ENCODE measurements around the gene GPANK1. TPM values are rescaled to one million over a fixed set of nuclear protein-coding genes. Genes with fewer than 3 reads are reported as not detected.

GPANK1 gene
- total RNA-seq, 1 donor from 2014 or later, result 15.4 TPM

- DNase-seq, result no peak
- TF ChIP-seq CTCF (IDR thresholded peaks at IDR 0.05), result no peak
- no peak overlapping the region for H3K4me3 ChIP-seq
- H3K27ac ChIP-seq, result no peak overlapping the region
- no peaks in the 10 kb centered on the region for H3K27me3 ChIP-seq (ENCODE audit: low read depth)
- H3K36me3 ChIP-seq, result peaks cover 97% of the 10 kb centered on the region
- intact Hi-C loops (cut with DNase I), result no loop called here
- H3K4me1 ChIP-seq, result peaks cover 4% of the 10 kb centered on the region
- ATAC-seq, result no peak
- no peaks in the 10 kb centered on the region for H3K9me3 ChIP-seq
These were observed 28.7 kb upstream of the GPANK1 start for GRCh38 chr6:31693535-31693934.

- Histone ChIP-seq H3K4me1 (peaks cover 4% of the 10 kb centered on the region), H3K9me3 (no peaks in the 10 kb centered on the region)
- TF ChIP-seq CTCF (IDR thresholded peaks at IDR 0.05), result no peak
These were observed 28.1 kb upstream of the GPANK1 start for GRCh38 chr6:31692886-31693285.

GRCh38 chr6:31692353-31692752 lies 27.6 kb upstream of the GPANK1 start:
- TF ChIP-seq CTCF (IDR thresholded peaks at IDR 0.05), result no peak
- intact Hi-C loops (cut with DNase I), result no loop called here
- Histone ChIP-seq H3K27me3 (ENCODE audit: low read depth) (no peaks in the 10 kb centered on the region), H3K4me3 (no peak overlapping the region), H3K9me3 (no peaks in the 10 kb centered on the region), H3K4me1 (no peaks in the 10 kb centered on the region), H3K36me3 (peaks cover 97% of the 10 kb centered on the region), H3K27ac (no peak overlapping the region)
- DNase-seq (no peak), ATAC-seq (no peak)

More at GRCh38 chr6:31692886-31693285, 28.1 kb upstream of the GPANK1 start:
- DNase-seq (no peak), ATAC-seq (no peak)
- H3K27me3 ChIP-seq (ENCODE audit: low read depth), result no peaks in the 10 kb centered on the region
- no peak overlapping the region for H3K27ac ChIP-seq
- no peak overlapping the region for H3K4me3 ChIP-seq
- intact Hi-C loops (cut with DNase I), result no loop called here
- H3K36me3 ChIP-seq, result peaks cover 97% of the 10 kb centered on the region

- Histone ChIP-seq H3K4me3 (no peak overlapping the region), H3K36me3 (peaks cover 100% of the 10 kb centered on the region), H3K9me3 (no peaks in the 10 kb centered on the region), H3K27ac (no peak overlapping the region), H3K4me1 (no peaks in the 10 kb centered on the region), H3K27me3 (ENCODE audit: low read depth) (no peaks in the 10 kb centered on the region)
- TF ChIP-seq CTCF (IDR thresholded peaks at IDR 0.05), result no peak
- DNase-seq (no peak), ATAC-seq (no peak)
- intact Hi-C loops (cut with DNase I), result no loop called here
These were observed 26.8 kb upstream of the GPANK1 start for GRCh38 chr6:31691564-31692108.

- Histone ChIP-seq H3K4me1 (no peaks in the 10 kb centered on the region), H3K27me3 (ENCODE audit: low read depth) (no peaks in the 10 kb centered on the region), H3K27ac (no peak overlapping the region), H3K9me3 (no peaks in the 10 kb centered on the region), H3K36me3 (peaks cover 100% of the 10 kb centered on the region), H3K4me3 (no peak overlapping the region)
- no peak for TF ChIP-seq CTCF (IDR thresholded peaks at IDR 0.05)
- no peak for DNase-seq
- intact Hi-C loops (cut with DNase I), result no loop called here
- ATAC-seq, result no peak
These were observed 26.3 kb upstream of the GPANK1 start for GRCh38 chr6:31691078-31691463.

Data from lower lobe of right lung (tissue), 2 donors.